GM23338 (cell line): ENCODE data around the gene PHACTR1. TPM values are rescaled to one million over a fixed set of nuclear protein-coding genes. Genes with fewer than 3 reads are reported as not detected.

Source experiments
- ATAC-seq: fragments of 200-7000 bp; cut with Tn5 transposase; 3 replicates; pipeline ENCODE4 v1.9.1; 2020
- DNase-seq: peaks from one replicate; pipeline ENCODE4 v3.0.0-alpha.2; 2015; ENCODE audit warnings: low spot score
- H2AFZ ChIP-seq: fragments of 200-600 bp; sonication (generic); 2 replicates; pipeline ENCODE4 v1.8.0; 2016; ENCODE audit warnings: antibody characterized with exemption, mild to moderate bottlenecking, moderate library complexity
- H3F3A ChIP-seq: fragments of 200-600 bp; sonication (generic); replicated peaks from 2 replicates; pipeline ENCODE4 v1.8.0; 2017; ENCODE audit warnings: antibody characterized with exemption, mixed run types, low read depth
- H3K27ac ChIP-seq: fragments of 200-600 bp; sonication (generic); 2 replicates; pipeline ENCODE4 v1.6.1; 2016; ENCODE audit warnings: low read depth
- H3K27me3 ChIP-seq: fragments of 200-600 bp; sonication (generic); 2 replicates; pipeline ENCODE4 v1.8.0; 2016; ENCODE audit warnings: mild to moderate bottlenecking, mixed run types, moderate library complexity; ENCODE audit not compliant: insufficient read depth
- H3K36me3 ChIP-seq: fragments of 200-600 bp; sonication (generic); 2 replicates; pipeline ENCODE4 v1.8.0; 2016; ENCODE audit warnings: mild to moderate bottlenecking; ENCODE audit not compliant: insufficient read depth
- H3K4me1 ChIP-seq: fragments of 200-600 bp; sonication (generic); 2 replicates; pipeline ENCODE4 v1.8.0; 2016; ENCODE audit warnings: mild to moderate bottlenecking, moderate library complexity; ENCODE audit not compliant: insufficient read depth
- H3K4me2 ChIP-seq: fragments of 200-600 bp; sonication (generic); 2 replicates; pipeline ENCODE4 v1.7.1; 2017; ENCODE audit warnings: mixed run types
- H3K4me3 ChIP-seq: fragments of 200-600 bp; sonication (generic); 2 replicates; pipeline ENCODE4 v1.6.1; 2016; ENCODE audit warnings: mixed run types
- H3K79me2 ChIP-seq: fragments of 200-600 bp; sonication (generic); replicated peaks from 2 replicates; pipeline ENCODE4 v1.8.0; 2017; ENCODE audit warnings: mild to moderate bottlenecking; ENCODE audit not compliant: insufficient read depth
- H3K9me2 ChIP-seq: fragments of 200-600 bp; sonication (generic); 2 replicates; pipeline ENCODE4 v1.8.0; 2017; ENCODE audit not compliant: insufficient read depth
- H4K20me1 ChIP-seq: fragments of 200-600 bp; sonication (generic); replicated peaks from 2 replicates; pipeline ENCODE4 v1.8.0; 2017; ENCODE audit warnings: mild to moderate bottlenecking; ENCODE audit not compliant: insufficient read depth
- H3K27ac Mint-ChIP-seq: 2 replicates; pipeline ENCODE4 v1.8.0; 2020; ENCODE audit warnings: inconsistent platforms, mild to moderate bottlenecking, moderate library complexity, mixed read lengths
- H3K27me3 Mint-ChIP-seq: 3 replicates; pipeline ENCODE4 v1.8.0; 2022; ENCODE audit warnings: low read depth, mild to moderate bottlenecking, moderate library complexity, mixed read lengths, inconsistent platforms; ENCODE audit not compliant: insufficient read depth, poor library complexity
- H3K36me3 Mint-ChIP-seq: 3 replicates; pipeline ENCODE4 v1.8.0; 2021; ENCODE audit warnings: low read depth, mild to moderate bottlenecking, inconsistent platforms, moderate library complexity, mixed read lengths
- H3K4me1 Mint-ChIP-seq: 3 replicates; pipeline ENCODE4 v1.8.0; 2020; ENCODE audit warnings: mild to moderate bottlenecking, inconsistent platforms, mixed read lengths
- H3K4me3 Mint-ChIP-seq: 3 replicates; pipeline ENCODE4 v1.8.0; 2021; ENCODE audit warnings: moderate library complexity, mild to moderate bottlenecking, inconsistent platforms, mixed read lengths
- H3K9me3 Mint-ChIP-seq: 3 replicates; pipeline ENCODE4 v1.8.0; 2020; ENCODE audit warnings: moderate library complexity, mild to moderate bottlenecking, inconsistent platforms, mixed read lengths
- CREB1 ChIP-seq: fragments of 250-450 bp; sonication (Bioruptor Pico); IDR thresholded peaks from 2 replicates; pipeline ENCODE4 v1.5.0; 2020; ENCODE audit warnings: low read depth, mild to moderate bottlenecking, moderate library complexity
- EZH2phosphoT487 ChIP-seq: fragments of 200-600 bp; sonication (generic); IDR thresholded peaks from one replicate; pipeline ENCODE4 v1.8.1; 2018; ENCODE audit warnings: antibody characterized with exemption; ENCODE audit not compliant: unreplicated experiment
- JUNB ChIP-seq: IDR thresholded peaks from one replicate; pipeline ENCODE4 v1.6.1; 2016; ENCODE audit warnings: antibody characterized with exemption; ENCODE audit not compliant: unreplicated experiment
- NANOG ChIP-seq: IDR thresholded peaks from 2 replicates; pipeline ENCODE4 v1.6.1; 2016; ENCODE audit warnings: antibody characterized with exemption, borderline replicate concordance
- POLR2AphosphoS5 ChIP-seq: IDR thresholded peaks from 2 replicates; pipeline ENCODE4 v1.6.1; 2016; ENCODE audit warnings: antibody characterized with exemption, low read depth
- STAT1 ChIP-seq: IDR thresholded peaks from one replicate; pipeline ENCODE4 v1.6.1; 2016; ENCODE audit warnings: antibody characterized with exemption; ENCODE audit not compliant: unreplicated experiment
- ZNF331 ChIP-seq: fragments of 250-450 bp; sonication (Bioruptor Pico); IDR thresholded peaks from 2 replicates; pipeline ENCODE4 v1.5.0; 2020; ENCODE audit warnings: low read depth, mild to moderate bottlenecking, moderate library complexity
- polyA plus RNA-seq: library from polyadenylated mRNA; unstranded; fragments of >200 nt; fragmentation: Nextera tagmentation; extraction: Ambion mirVana; gene quantifications from 2 replicates; pipeline ENCODE4 v1.2.1, GENCODE V29; 2016
- total RNA-seq: library from RNA; depleted of rRNA; stranded (reverse); fragments of >200 nt; shearing (Covaris generic); gene quantifications from 2 replicates; pipeline ENCODE4 v1.2.3, GENCODE V29; 2014
- TF ChIP-seq, protein P1 (sequence below), 2 experiments: fragments of 200-600 bp in 1 of 2; sonication (generic) in 1 of 2; conservative IDR thresholded peaks; 2 replicates each; pipeline versions ENCODE4 v1.5.1 to v1.6.1; 2016 to 2017; ENCODE audit warnings: antibody characterized with exemption in 2 of 2, low read depth in 2 of 2, mild to moderate bottlenecking in 2 of 2, moderate library complexity in 1 of 2
- TF ChIP-seq, protein P2 (sequence below): IDR thresholded peaks from 2 replicates; pipeline ENCODE4 v1.6.1; 2016; ENCODE audit warnings: antibody characterized with exemption

The PHACTR1 gene
- total and polyA plus RNA-seq, 2 experiments from 2014 or later, result 5.9 to 19.3 TPM

DNA sequence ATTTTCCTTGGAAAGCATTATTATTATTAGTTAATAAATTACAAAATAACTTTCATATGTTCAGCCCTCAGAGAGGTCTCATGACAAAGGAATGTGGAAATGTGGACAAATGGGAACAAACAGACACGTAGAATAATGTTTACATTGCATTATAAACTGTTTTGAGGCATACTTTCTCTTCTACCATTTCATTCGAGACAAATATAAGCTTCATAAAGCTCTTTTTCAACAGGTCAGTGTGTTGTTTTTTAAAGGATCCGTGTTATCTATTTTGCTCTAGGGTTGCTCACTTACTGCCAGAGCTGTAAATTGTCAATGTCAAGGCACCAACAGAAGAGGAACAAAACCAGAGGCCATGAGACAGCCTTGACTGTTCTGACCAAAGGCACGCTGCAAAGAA is 256.8 kb downstream of the PHACTR1 start:
- H3K4me3 ChIP-seq, result no peak overlapping the region
- H3K4me1 Mint-ChIP-seq, result peaks cover 6% of the 10 kb centered on the region
- no peaks in the 10 kb centered on the region for H3K36me3 ChIP-seq
- ATAC-seq (no peak), DNase-seq (no peak)
- no peaks in the 10 kb centered on the region for H3K79me2 ChIP-seq
- no peaks in the 10 kb centered on the region for H3K9me3 Mint-ChIP-seq
- H3K4me3 Mint-ChIP-seq, result no peak overlapping the region
- no peak overlapping the region for H2AFZ ChIP-seq
- no peaks in the 10 kb centered on the region for H4K20me1 ChIP-seq
- no peak overlapping the region for H3K27ac ChIP-seq
- H3K9me2 ChIP-seq, result no peaks in the 10 kb centered on the region
- H3K27me3 Mint-ChIP-seq, result peaks cover 5% of the 10 kb centered on the region
- H3K36me3 Mint-ChIP-seq, result no peaks in the 10 kb centered on the region
- no peak overlapping the region for H3K4me2 ChIP-seq
- TF ChIP-seq EZH2phosphoT487 (no peak), ZNF331 (CRISPR knock-in tag) (no peak), NANOG (no peak), POLR2AphosphoS5 (no peak), JUNB (no peak)
- TF ChIP-seq, protein P1, sequence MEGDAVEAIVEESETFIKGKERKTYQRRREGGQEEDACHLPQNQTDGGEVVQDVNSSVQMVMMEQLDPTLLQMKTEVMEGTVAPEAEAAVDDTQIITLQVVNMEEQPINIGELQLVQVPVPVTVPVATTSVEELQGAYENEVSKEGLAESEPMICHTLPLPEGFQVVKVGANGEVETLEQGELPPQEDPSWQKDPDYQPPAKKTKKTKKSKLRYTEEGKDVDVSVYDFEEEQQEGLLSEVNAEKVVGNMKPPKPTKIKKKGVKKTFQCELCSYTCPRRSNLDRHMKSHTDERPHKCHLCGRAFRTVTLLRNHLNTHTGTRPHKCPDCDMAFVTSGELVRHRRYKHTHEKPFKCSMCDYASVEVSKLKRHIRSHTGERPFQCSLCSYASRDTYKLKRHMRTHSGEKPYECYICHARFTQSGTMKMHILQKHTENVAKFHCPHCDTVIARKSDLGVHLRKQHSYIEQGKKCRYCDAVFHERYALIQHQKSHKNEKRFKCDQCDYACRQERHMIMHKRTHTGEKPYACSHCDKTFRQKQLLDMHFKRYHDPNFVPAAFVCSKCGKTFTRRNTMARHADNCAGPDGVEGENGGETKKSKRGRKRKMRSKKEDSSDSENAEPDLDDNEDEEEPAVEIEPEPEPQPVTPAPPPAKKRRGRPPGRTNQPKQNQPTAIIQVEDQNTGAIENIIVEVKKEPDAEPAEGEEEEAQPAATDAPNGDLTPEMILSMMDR (conservative IDR thresholded peaks at IDR 0.05; ENCODE audit: low read depth in 2 of 2), result no peak
- no peaks in the 10 kb centered on the region for H3K4me1 ChIP-seq
- H3K27ac Mint-ChIP-seq, result no peak overlapping the region
- H3F3A ChIP-seq, result no peaks in the 10 kb centered on the region
- H3K27me3 ChIP-seq, result no peaks in the 10 kb centered on the region

DNA sequence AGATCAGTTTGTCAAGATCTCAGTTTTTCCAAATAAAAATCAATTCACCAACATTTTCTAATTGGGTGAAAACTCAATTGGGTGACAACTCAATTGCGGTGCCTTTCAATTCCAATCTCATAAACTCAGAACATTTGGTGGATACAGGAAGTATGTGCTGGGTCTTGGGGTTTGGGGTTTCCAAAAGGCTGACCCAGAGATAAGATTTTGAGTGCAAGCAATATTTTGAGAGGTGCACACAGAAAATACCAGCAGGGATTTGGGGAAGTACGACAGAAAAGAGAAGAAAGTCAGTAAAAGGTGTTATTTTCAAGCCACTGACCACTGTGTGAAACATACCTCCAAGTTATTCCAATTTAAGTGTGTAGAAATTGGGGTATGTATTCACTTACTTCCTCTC is 258.0 kb downstream of the PHACTR1 start:
- H3K9me3 Mint-ChIP-seq, result no peaks in the 10 kb centered on the region
- ATAC-seq (no peak), DNase-seq (no peak)
- H3K4me3 Mint-ChIP-seq, result no peak overlapping the region
- Histone ChIP-seq H4K20me1 (no peaks in the 10 kb centered on the region), H3K9me2 (no peaks in the 10 kb centered on the region), H3K36me3 (no peaks in the 10 kb centered on the region), H3K79me2 (no peaks in the 10 kb centered on the region), H2AFZ (no peak overlapping the region), H3K4me3 (no peak overlapping the region), H3K27ac (no peak overlapping the region), H3K4me2 (no peak overlapping the region), H3F3A (no peaks in the 10 kb centered on the region), H3K4me1 (no peaks in the 10 kb centered on the region), H3K27me3 (no peaks in the 10 kb centered on the region)
- H3K36me3 Mint-ChIP-seq, result no peaks in the 10 kb centered on the region
- TF ChIP-seq STAT1 (no peak), NANOG (no peak), ZNF331 (CRISPR knock-in tag) (no peak), POLR2AphosphoS5 (no peak), CREB1 (CRISPR knock-in tag) (no peak), JUNB (no peak)
- TF ChIP-seq, protein P2, sequence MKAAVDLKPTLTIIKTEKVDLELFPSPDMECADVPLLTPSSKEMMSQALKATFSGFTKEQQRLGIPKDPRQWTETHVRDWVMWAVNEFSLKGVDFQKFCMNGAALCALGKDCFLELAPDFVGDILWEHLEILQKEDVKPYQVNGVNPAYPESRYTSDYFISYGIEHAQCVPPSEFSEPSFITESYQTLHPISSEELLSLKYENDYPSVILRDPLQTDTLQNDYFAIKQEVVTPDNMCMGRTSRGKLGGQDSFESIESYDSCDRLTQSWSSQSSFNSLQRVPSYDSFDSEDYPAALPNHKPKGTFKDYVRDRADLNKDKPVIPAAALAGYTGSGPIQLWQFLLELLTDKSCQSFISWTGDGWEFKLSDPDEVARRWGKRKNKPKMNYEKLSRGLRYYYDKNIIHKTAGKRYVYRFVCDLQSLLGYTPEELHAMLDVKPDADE, result no peak
- TF ChIP-seq, protein P1 (conservative IDR thresholded peaks at IDR 0.05; ENCODE audit: low read depth in 2 of 2), result no peak
- peaks cover 4% of the 10 kb centered on the region; the same call in 1 of the 3 replicates for H3K4me1 Mint-ChIP-seq
- peaks cover 4% of the 10 kb centered on the region for H3K27me3 Mint-ChIP-seq
- H3K27ac Mint-ChIP-seq, result no peak overlapping the region
